GM21723 (cell line): ENCODE data around the gene CNOT4.
A peak's percentile ranks its signal among the peaks of the same experiment; 100 is the strongest.
"Not testable (repeated sequence)": the region's sequence is repeated elsewhere in the genome, so short reads cannot be mapped to it uniquely, and the experiment has no call there.

Experiments
- ATAC-seq: cut with Tn5 transposase; IDR thresholded peaks from one replicate; pipeline ENCODE4 v1.9.1; 2021; ENCODE audit warnings: mild to moderate bottlenecking, moderate library complexity; ENCODE audit not compliant: unreplicated experiment

CNOT4 gene

DNA sequence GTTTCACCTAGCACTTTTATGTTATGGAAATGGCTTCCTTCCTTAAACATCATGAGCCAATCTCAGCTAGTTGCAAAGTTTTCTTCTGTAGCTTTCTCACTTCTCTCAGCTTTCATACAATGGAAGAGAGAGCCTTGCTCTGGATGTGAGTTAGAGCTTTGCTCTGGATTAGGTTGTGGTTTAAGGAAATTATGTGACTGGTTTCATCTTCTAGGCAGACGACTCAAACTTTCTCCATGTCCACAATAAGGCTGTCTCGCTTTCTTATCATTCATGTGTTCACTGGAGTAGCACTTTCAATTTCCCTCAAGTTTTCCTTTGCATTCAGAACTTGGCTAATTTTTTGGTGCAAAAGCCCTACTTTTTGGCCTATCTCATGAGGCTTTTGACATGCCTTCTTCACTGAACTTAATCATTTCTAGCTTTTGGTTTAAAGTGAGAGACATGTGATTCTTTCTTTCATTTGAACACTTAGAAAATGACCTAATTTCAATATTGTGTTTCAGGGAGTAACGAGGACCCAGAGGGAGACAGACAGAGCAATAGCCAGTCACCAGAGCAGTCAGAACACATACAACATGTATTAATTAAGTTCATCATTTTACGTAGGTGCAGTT, 49.8 kb downstream of the CNOT4 start:
- ATAC-seq: peak; percentile 68

DNA sequence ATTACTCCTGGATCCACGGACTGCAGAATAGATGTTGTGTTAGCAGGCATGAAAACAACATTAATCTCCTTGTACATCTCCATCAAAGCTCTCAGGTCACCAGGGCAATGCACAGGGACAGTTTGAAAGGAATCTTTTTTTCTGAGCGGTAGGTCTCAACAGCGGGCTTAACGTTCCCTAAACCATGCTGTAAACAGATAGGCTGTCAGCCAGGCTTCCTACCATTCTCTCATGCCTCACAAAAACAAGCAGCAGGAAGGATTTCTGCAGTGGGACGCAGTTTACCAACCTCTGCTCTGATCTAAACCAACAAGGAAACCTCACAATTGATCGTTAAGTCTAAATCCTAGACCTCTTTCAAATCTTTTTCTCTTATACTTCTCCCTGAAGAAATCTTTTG, 50.8 kb downstream of the CNOT4 start:
- ATAC-seq: no peak

DNA sequence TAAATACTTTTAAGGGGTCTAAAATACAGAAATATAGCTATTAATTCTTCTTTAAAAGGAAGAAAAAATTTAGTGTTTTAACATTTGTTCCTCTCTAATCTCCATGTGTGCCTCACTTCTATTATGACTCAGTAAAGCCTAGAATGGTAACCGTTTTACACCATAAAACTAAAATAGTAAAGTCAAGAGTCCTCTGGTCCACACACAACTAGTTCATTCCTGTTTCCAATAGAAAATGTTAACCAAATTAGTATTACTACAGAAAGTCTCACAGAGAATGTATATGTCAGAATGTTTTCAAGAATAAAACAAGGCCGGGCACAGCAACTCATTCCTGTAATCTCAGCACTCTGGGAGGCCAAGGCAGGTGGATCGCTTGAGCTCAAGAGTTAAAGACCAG, 55.8 kb downstream of the CNOT4 start:
- no peak for ATAC-seq

DNA sequence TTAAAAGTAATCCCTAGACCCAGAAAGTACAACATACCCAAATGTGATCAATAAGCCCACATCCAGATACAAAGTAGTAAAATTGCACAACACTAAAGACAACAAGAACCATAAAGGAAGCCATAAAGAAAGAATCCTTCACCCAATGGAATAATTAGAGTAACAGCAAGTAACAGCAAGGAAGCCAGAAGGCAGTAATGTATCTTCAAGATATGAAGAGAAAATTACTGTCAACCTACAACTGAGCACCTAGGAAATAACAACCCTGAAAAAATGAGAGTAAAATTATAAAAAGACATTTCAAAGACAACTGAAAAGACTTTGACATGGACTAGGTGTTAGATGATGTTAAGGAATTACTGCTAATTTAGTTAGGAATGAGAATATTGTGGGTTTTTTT, 60.5 kb downstream of the CNOT4 start:
- ATAC-seq: no peak

DNA sequence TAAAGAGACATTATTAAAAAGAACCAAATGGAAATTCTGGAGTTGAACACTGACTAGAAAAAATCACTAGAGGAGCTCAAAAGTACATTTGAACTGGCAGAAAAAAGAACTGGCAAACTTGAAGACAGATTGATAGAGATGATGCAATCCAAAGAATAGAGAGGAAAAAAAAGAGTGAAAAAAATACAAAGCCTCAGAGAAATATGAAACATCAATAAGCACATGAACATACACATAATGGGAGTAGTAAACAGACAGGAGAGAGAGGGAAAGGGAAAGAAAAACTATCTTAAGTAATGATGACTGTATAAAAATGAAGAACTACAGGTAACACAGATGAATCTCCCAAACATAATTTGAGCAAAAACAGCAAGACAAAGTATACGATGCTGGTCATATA, 61.1 kb downstream of the CNOT4 start:
- no peak for ATAC-seq

DNA sequence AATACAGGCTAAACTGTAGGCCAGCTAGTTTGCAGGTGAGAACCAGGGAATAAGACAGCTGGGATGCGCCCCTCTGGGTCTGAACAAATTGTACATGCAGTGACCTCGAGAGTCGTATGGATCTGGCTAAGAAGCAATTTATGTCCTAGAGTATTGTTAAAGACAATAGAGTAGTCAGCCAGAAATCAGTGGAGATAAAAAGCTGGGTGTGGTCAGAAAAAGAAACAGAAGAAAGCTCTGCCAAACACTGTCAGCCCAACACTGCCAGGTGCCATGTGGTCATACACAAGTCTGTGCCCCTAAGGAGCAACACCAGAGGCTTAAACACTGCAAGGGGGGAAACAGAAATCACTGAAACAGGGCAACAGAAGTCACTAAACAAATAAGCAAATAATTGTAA, 62.2 kb downstream of the CNOT4 start:
- ATAC-seq: no peak

DNA sequence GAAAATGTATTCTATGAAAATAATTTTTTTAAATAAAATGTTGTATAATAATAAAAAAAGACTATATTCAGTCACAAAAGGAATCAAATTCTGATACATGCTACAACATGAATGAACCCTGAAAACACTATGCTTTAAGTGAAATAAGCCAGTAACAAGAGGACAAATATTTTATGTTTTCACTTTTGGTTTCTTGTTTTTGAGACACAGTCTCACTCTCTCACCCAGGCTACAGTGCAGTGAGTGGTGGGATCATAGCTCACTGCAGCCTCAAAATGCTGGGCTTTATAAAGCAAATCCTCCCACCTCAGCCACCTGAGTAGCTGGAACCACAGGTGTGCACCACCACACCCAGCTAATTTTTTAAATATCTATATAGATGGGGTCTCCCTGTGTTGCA, 64.2 kb downstream of the CNOT4 start:
- ATAC-seq: peak; percentile 74

DNA sequence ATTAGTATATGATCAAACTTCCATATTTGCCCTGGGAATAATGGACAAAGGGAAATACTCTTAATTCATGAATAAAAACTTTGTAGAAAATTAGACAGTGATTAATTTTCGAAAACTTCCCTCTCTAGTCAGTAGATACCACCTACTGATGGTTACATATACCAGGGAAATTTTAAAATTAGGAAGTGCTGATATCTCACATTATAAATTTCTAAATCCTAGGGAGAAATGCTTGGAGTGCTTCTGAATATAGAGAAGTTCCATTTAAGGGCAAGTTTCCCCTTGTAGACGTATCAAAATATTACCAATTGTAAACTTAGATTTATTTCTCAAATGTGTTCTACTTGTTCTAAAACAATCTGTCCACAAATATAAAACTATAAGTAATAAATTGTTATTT, 64.6 kb downstream of the CNOT4 start:
- not testable (repeated sequence) for ATAC-seq

DNA sequence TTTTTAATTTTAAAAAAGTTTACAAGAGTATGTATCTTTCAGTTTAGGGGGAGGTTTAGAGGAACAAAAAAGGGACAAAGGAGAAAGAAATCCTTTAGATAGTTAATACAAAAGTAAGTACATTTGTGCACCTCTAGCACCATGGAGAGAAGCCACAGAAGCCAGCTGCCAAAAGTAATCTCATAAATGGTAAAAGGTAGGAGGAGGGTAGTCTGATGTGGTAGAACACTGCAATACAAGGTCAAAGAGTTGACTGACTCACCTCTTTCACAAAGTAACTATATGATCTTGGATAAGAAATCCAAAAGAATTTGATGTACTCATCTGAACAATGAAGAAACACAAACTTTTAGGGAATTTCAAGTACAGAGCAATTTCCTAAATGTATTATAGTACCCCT, 68.1 kb downstream of the CNOT4 start:
- ATAC-seq: no peak

DNA sequence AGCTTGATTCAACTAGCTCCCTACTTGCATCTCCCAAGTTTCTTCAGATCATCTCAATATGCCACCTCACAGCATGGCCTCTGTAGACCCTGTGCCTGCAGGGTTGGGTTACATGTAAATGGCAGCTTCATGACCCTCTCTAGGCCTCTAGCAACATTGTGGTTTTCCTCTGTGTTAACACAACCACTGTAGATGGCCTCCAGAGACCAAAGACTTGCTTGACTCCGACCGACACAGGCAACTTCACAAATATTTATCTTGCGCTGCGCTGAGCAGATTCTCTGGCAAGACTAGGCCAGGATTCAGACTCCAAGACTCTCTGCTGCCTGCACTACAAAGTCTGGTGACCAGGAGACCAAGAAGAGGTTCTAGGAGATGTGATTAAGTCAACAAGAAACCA, 75.9 kb downstream of the CNOT4 start:
- ATAC-seq: no peak

DNA sequence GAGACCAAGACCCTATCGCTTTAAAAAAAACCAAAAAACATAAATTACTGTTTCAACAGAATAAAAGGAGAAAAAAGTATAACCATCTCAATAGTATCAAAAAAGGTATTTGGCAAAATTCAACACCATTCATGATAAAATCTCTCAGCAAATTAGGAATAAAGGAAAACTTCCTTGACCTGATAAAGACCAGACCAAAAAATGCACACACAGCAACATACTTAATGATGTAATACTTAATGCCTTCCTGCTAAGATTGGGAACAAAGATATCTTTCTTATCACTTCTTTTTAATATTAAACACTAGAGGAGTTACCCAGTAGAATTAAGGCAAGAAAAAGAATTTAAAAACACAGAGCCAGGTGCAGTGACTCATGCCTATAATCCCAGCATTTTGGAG, 79.3 kb downstream of the CNOT4 start:
- no peak for ATAC-seq

DNA sequence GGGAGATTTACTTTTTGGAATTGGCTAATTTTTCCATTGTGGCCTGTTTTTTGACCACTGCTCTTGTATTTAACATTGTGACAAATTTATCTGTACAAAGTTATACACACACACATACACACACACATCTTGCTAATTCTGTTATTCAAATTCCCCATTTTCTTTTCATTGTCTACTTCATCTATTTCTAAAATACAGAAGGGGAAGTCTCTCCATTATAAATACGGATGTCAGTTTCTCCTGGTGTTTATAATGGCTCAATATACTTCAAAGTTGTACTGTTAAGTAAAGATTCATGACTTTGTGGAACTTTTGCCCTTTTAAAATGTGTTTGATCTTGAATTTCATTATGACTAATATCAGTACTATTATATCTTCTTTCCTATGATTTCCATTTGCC, 81.0 kb downstream of the CNOT4 start:
- no peak for ATAC-seq

DNA sequence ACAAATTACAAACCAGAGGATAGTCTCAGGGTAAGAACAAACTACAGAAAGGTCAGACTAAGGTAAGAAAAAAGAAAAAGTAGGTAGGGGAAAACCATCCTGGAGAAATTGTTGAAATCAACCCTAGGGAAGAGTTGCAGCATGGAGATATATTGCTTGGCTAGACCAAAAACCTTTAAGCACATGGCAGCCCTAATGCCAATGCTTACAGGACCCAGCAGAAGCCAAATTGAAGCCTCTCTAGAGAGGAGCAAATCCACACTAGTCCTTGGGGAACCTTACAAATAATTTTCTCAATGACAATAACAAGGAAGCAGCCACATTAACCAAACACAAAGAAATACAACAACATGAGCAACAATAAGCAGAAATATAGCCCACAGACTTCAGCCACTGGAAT, 81.9 kb downstream of the CNOT4 start:
- no peak for ATAC-seq

DNA sequence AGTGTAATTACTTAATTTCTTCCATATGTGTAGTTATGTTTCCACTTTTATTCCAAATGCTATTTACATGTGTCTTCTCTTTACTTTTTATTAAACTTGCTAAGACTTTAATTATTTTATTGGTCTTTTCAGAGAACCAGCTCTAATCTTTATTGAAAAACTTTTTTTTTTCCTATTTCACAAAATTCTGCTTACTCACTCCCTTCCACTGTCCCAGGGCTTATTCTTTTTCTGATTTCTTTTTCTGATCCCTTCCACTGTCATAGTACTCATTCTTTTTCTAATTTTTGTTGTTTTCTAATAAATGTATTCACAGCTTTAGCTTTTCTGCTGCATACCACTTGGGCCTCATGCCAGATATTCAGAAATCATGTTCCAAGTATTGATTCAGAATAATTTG, 82.7 kb downstream of the CNOT4 start:
- ATAC-seq: no peak

DNA sequence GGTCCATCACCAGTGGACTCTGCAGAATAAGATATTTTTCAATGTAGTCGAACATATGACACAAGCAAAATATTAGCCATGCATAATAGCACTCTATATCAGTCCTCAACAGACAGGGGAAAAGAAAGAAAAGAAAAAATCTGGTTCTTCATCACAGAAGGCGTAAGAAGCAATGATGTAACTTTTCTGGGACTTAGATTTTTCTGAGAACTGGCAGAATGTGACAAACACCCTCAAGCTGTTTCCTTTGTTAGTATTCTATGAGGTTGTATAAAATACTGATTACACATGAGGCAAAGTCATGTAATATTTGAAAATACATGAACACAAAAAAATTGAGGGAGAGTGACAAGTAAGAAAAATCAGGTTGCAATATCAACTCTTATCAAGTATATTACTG, 84.9 kb downstream of the CNOT4 start:
- ATAC-seq: no peak

DNA sequence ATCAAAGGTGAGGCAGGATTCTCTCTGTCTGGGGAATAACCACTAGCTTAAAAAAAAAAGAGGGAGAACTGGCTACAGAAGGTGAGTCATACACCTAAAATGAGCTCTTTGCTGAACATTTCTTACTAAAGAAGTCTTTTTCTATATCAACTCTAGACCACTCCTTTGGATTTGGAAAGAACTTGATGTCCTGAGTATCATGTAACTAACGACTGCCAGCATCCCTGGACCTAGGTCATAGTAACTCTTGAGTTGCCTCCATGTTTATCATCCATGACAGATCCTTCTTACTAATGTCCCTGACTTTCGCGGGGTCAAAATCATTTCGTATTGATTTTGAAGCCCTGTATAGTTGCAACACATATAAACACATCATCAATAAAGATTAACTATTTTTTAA, 89.1 kb downstream of the CNOT4 start:
- no peak for ATAC-seq

DNA sequence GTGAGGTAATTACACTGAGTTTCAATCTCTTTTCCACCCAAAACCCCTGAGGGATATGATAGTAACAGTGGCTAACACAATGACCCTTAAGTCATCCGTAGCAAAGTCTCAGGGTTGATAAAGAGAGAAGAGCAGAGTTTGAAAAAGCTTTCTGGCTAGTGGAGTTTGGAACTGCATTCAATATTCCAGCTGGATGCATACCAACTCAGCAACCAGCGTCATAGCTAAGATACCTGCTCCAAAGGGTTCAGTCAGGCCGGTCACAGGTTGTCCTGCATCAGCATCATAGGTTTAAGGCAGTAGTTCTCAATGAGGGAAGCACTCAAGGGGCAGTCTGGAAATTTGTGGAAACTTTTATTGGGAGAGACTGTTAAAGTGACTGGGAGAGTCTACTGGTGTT, 93.5 kb downstream of the CNOT4 start:
- no peak for ATAC-seq

DNA sequence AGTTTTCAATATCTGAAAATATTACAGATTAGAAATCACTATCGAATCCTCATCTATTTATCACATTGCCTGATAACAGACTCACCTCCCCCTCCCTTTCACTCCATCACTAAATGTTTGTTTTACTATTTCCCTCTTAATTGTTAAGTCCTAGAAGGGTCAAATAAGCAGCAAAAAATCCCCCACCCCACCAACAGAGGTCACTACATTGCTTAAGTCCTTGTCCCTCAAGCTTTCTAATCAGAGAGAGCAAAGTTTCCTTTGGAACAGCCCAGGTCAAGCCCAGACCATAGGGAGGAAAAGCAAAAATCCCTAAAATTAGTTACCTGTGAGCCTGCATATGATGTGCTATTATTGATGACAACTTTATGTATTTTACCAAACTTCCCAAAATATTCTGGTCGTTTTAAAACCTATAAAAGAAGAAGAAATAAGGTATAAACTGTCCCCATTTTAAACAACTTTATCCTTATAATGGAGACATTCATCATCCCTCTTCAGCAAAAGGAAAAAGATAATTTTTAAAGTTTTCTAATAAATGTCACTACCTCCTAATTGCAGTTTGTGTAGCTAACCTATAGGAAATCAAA, 95.0 kb downstream of the CNOT4 start:
- no peak for ATAC-seq

DNA sequence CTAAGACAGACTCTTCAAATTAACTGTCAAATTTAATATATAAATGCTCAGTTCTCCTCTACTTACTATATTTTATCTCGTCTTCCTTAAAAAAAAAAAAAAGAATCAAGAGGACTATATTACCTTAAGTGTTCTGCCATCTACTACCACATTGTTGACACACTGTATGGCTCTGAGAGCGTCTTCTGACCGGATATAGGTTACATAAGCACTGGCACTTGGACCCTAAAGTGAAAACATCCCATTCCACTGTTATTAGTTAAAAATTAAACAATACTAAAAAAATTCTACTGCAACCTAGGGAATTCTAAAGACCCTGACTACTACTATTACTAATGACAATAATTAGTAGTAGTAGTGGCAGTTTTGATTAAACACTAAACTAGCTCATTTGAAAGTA, 95.7 kb downstream of the CNOT4 start:
- no peak for ATAC-seq

DNA sequence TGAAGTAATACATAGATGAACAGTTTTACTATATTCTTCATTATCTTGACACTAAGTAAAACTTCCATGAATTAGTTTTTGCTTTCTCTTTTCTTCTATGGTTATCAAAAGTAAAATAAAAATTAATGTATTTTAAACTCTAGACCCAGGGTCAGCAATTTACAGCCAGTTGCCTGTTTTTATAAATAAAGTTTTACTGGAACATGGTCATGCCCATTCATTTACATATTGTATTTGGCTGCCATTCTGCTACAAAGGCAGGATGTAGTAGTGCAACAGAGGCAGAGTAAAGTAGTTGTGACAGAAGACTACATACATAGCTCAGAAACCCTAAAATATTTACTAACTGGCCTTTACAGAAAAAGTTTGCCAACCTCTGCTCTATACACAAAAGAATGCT, 98.8 kb downstream of the CNOT4 start:
- no peak for ATAC-seq

DNA sequence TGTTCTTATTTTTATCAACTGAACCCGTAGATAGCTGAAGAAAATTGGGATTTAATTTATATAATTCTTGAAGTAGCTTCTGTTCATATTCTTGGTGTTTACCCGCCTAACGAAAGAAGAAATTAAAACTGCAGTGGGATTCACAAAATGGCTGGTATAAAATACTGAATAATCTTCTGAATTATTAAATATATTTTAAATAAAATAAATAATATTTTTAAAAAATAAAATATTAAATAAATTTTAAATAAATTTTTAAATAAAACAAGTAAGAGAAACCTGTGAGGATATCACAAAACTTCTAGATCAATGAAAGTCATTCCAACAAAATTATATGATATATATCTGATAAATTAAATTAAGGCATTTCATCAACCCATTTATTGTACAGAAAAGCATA, 99.4 kb downstream of the CNOT4 start:
- ATAC-seq: no peak

DNA sequence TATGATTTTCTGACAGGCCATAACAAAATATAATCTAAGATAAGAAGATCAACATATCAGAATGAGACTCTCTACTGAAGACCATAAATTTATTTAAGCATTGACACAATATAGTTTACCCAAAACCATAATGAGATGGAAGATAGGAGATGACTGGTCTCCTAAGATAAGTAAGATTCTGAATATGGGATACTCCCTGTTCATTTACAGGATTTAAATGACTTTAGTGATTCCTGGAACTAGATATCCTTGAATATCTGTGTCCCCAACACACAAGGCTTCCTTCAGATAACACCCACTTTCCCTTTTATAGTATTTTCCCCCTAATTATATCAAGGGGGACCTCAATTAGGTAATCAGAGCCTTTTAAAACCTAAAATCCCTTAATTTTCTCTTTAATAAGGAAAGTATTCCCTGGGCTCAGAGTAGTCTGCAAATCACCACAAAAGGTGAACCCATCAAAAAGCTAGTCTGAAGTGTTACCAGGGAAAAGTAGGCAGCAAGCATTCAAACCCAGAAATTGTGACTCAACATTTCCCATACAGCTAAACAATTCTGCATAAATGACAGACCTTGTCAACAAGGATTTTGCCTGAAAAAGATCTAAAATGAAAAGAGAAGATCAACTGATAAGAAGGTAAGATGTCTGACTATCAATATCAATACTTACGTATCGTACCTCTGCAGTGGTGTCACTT, 99.9 kb downstream of the CNOT4 start:
- no peak for ATAC-seq

DNA sequence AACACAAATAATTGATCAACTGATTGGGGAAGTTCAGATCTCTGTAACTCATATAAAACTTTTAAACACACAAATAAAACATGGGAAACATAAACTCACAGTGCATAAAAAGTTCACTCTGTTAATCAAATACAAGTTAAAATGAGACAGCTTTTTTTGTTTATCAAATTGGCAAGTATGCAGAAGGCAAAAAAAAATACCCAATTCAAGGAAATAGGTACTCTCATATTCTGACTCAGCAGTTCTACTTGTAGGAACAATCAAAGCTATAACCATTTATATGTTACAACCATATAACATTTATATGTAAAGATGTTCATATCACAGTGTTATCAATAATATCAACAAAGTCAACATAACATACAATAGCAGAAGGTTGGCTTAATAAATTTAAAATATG, 102.0 kb downstream of the CNOT4 start:
- ATAC-seq: no peak
